ENCODE data around the gene CLCN3.
"Not testable (repeated sequence)": the region's sequence is repeated elsewhere in the genome, so short reads cannot be mapped to it uniquely, and the experiment has no call there.

Gene CLCN3

DNA sequence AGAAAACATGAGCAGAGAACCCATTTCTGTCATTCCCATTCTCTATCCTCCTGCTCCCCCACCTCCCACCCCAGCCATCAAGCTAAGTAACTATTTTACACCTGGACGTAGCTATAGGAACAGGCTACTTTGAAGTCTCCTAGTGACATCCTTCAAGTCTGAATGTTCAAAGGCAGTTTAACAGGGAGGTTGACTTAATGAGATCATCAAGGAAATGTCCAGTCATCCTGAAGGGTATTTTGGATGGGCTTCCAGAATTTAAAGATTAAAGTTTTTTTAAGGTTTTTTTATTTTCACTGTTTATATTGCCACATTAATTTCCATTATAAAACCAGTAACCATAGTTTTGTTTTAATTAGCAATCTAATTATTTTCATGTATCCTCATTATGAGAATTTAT is 96.3 kb downstream of the CLCN3 start:
- DNase-seq = no peak

DNA sequence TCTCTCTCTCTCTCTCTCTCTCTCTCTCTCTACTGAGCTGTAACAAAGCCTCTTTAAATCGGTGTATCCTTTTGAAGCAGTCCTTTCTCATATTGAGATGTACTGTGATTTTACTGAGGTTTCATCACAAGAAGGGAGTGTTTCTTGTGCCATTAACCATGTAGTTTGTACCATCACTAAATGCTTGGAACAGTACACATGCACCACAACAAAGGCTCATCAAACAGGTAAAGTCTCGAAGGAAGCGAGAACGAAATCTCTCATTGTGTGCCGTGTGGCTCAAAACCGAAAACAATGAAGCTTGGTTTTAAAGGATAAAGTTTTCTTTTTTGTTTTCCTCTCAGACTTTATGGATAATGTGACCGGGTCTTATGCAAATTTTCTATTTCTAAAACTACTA is 100.2 kb downstream of the CLCN3 start:
- DNase-seq = no peak

DNA sequence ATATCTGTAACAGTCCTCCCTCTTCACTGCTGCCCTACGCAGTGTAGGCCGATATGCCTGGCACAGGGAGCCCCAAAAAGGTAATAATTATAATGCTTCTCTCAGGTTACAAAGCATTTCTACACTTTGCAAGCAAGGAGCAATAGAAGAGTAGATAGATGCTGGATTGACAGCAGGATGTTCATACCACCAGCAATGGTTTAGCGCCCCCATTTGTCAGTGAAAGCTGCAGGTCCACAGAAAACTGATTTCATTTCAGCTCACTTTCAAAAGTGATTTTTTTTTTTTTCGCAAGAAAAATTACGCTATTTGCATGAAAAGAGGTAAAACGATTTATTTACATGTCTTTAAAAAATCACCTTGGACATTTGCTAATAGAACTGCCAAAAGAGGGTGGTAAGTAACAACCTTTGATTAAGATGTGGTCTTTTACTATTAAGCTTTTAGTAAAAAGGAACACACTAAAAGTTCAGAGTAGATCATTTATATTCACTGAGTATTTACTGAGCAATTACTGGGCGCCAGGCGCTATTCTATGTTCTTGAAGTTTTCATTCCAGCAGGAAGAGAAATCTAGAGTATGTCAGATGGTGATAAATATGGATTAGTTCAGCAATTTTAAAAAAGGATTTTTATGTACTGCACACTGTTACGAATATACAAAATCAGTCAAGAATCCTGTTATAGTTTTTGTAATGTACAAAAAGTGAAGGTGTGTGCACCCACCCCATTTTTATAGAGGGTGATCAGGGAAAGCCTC is 103.0 kb downstream of the CLCN3 start:
- no peak for DNase-seq

DNA sequence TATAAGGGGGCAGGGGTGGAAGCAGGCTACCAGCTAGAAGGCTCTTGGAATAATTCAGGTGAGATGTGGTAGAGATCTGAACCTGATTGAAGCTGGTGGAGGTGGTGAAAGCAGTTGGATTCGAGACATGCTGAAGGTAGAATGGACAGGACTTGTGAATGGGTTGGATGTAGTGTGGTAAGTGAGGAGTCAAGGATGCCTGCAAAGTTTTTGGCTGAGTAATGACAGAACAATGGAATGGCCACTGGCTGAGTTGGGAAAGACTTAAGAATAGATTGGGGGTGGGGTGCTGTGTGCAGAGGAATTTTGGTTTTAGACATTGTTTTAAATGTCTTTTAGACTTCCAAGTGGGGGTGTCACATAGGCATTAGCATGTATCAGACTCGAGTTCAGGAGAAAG is 103.9 kb downstream of the CLCN3 start:
- DNase-seq = no peak

DNA sequence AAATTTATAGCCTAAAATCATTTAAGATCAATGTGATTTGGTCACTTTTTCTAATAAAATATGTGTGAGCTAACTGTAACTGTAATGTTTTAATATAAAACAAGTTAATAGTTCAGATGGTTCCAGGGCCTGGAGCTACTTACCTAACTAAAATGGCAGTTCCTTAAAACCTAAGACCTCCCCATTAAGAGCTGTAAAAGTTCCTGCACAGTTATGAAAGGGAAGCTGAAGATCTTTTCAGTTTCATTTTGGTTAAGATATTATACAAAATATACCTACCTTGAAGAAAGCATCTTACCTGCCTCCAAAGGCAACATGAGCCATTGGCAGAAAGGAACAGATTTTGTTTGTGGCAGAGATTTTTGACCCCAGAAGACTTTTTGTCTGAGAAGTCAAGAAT is 107.2 kb downstream of the CLCN3 start:
- DNase-seq = no peak

DNA sequence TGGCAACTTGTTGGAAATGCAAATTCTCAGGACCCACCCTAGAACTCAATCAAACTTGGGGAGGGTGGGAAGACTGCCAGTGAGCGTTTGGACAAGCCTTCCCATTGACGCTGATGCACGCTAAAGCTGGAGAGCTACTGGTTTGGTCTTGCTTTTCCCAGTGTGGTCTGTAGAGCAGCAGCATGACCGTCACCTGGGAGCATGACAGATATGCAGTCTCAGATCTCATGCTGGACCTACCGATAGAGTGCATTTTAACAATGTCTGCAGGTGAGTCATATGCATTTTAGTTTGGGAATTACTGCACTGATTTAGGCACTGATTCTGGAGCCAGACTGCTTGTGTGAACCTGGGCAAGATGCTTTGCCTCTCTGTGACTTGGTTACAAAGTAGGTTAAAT is 110.2 kb downstream of the CLCN3 start:
- no peak for DNase-seq

DNA sequence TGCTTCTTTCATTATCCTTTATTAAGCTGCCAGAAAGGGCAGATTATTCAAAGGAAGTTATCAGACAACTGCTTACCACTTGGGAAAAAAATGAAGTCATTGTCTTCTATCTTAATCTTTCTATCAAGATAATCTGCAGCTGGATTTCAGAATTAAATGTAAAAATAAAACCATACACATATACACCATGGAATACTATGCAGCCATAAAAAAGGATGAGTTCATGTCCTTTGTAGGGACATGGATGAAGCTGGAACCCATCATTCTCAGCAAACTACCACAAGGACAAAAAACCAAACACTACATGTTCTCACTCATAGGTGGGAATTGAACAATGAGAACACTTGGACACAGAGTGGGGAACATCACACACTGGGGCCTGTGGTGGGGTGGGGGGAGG is 118.2 kb downstream of the CLCN3 start:
- not testable (repeated sequence) for DNase-seq

DNA sequence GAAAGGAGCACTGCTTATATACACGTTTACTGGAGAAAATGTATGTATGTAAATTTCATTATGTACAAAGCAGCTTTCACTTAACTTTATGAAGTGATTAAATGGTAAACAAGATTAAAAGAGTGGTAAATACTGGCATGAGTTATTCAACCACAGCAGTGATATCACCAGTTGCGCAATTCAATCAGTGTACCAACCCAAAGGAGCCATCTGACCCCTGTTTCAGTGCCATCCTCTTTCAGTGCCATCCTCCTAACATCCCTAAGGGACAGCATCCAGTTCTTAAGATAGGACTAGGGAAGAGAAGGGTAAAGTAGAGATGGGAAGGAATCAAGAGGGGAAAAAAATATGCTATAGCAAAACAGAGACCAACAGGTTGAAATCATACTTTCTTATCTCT is 121.2 kb downstream of the CLCN3 start:
- DNase-seq = no peak

DNA sequence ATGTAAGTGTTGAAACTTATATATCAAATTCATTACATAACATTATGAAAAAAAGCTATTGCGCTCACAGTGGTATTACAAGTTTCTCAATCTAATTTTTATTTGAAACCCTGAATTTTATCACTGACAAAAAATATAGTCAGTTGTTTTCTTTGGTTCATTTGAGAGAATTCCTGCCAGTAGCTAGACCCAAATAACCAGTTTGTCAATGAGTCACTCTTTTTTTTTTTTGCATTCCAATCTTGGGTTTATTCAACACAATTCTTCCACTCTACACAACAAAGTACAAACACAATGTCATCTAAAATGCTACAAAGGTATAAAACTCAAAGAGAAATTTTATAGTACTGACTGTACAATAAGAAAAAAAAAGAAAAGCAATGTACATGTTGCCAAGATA is 124.2 kb downstream of the CLCN3 start:
- no peak for DNase-seq

DNA sequence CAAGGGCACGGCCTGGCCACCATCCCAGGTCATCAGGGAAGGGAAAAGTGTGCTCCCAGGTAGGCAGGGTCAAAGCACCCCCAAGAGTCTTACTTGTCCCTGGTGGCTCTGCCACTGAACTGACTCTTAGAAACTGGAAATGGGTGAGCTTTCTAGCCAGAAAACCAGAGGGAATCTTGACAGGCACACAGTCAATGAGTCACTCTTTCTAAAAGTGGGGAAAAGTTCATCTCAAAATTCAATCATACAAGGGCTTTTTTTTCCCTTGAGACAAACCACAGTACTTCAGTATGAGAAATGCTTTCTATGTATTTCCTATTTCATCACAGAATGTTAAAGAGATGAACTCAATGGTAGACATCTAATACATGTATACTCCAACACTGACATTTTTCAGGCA is 124.9 kb downstream of the CLCN3 start:
- DNase-seq = no peak

DNA sequence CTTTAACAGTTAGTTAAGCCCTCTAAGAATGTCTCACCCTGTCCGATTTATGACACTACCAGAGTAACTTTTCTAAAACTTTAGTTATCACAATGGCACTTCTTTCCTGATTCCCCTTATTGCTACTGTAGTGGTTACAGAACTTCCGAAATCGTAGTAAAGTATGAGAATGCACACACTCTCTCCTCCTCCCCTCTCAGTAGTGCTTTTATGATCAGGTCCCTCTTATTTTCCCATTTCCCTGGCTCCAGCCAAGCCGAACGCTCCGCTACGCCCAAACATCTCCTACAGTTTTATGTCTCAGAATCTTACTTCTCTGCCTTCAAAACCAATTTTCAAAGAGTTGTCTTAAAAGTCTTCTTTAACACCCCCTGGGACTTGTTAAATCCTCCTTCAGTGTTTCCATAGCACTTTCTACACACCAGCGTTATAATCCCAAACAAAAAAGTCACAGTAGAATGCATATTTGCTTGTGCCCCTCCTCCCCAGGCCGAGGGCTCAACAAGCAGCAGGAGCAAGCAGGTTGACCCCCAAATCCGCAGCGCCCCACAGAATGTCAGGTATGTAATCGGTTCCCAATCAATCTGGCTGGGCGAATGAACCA is 136.7 kb downstream of the CLCN3 start:
- peak in 1 of 4 experiments; percentile 14 for DNase-seq

DNA sequence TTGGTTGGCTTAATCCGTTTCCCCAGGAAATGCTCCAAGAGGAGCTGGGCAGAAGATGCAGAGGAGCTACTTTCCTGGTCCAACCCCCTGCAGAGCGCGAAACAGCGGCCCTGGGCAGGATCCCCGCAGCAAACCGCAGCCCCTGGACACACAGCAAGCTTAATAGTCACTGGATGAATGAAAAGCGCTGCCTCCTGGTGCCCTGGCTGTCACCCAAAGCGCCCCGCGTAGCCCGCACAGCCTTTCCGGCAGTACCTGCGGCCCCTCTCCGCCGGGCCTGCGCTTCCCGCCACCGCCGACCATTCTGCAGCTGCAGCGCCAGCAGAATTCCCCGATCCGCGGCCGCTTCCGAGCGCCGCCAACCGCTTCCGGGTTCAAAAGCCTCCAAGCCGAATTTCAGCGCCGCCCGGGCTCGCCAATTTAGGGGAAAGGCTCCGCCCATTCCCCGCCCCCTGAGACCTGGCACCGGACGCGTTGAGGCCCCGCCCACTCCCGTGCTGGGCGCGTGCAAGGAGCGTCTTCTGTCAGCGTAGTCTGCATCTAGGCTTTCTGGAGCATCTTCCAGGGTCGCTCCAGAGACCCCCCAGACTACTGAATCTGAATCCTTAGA is 137.3 kb downstream of the CLCN3 start, which contains the start of gene HPF1:
Gene HPF1 (minus strand): TSS at position 370 of the 610 bp plus-strand sequence. CDS start 67 bp downstream, at position 303.
- DNase-seq = peak; percentile 84 to 93 (median 85)

DNA sequence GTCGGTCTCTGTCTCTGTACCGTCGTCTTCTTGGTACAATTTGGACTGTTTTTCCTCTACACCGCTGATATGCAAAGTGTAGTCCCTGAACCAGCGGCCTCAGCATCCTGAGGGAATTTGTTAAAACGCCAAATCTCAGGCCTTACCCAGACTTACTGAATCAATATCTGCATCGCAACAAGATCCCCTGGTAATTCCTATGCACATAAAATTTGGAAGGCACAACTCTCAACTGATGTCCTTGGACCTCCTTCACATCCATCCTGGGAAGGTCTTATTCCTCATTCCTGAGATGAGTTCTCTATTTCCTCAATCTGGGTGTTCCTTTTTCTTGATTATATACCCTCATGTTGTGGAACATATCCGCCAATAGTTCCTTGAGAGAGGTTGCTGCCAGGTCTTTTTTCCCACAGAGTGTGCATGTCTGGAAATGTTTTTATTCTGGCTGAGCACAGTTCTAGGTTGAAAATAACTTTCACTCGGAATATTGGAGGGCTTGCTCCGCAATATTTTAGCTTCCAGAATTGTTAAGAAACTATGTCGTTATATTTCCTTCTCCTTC is 138.1 kb downstream of the CLCN3 start:
- no peak for DNase-seq

DNA sequence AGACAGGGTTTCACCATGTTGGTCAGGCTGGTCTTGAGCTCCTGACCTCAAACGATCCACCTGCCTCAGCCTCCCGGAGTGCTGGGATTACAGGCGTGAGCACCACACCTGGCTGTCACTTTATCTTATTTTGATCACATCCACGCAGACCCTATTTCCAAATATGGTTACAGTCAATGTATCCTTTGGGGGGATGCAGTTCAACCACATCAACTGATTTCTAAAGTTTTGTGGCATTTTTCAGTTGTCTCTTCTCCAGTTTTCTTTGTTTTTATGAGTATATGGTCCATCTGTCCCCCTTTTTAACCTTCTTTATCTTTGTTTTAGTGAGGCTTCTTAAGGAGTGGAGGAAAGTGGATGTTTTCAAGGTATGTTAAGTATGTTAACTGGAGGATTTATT is 141.5 kb downstream of the CLCN3 start:
- DNase-seq = no peak

DNA sequence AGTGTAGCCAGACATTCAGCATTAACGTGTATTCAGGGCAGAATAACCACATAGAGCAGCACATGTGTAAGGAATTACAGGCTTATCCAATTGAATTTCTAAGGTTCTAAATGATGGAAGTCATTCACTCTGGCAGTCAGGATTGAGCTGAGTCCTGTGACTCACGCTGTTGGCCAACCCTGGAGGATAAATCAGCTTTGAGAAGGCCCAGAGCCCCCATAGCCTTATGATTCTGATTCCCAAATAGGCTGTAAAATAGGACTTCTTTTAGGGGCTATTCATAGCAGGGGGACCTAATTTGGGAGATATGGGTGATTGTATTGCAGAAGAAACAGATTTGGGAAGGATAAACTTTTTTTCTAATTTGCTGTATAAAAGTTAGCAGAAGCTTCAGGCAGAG is 145.5 kb downstream of the CLCN3 start:
- DNase-seq = no peak

DNA sequence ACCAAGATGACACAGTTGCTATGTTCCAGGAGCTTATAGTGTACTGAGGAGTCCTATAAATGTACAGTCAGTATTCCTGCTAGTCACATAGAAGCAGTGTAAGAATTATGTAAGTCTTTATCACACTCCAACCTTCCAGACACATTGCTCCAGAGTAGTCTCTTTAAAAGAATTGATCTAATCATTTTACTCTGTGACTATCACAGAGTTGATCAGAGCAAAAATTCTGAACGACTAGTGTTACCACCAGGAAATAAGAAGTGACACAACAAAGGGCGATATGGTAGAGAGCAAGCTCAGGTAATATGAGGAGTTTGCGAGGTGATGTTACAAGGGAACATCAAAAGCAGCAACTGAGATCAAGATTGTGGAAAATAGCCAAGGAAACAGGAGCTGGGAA is 146.4 kb downstream of the CLCN3 start:
- no peak for DNase-seq

DNA sequence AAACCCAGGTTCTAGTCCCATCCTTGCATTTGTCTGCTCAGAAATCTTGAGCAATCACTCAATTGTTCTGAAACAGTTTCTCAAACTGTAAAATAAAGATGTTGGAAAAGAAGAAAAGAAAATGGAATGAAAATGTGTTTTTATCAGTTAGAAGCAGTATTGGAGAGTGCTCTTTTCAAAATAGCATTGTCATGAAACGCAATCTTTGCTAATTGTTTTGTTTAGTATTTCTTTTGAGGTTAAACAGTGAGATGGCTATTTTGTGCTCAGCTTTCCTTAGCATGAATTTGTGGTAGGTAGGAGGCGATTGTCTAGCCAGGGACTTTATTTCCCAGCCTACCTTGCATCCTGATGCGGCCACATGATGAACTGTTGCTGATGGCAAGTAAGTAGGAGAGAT is 148.0 kb downstream of the CLCN3 start:
- no peak for DNase-seq

DNA sequence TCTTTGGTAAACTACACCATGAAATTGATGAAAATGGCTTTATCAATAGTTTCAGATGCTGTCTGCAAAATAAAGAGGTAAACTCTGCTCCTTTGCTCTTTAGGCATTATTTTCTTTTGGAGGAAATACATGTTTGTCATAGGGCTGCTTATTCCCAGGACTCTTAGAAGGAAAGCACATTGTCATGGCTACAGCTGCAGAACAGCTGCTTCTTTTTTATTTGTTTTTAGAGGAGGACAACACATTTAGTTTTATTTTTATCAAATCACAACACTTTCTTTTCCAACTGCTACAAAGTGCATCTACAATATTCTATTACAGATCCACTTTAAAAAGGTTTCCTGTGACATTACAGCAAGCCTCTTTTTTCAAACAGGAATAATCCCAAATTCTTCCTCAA is 150.0 kb downstream of the CLCN3 start:
- DNase-seq = no peak

DNA sequence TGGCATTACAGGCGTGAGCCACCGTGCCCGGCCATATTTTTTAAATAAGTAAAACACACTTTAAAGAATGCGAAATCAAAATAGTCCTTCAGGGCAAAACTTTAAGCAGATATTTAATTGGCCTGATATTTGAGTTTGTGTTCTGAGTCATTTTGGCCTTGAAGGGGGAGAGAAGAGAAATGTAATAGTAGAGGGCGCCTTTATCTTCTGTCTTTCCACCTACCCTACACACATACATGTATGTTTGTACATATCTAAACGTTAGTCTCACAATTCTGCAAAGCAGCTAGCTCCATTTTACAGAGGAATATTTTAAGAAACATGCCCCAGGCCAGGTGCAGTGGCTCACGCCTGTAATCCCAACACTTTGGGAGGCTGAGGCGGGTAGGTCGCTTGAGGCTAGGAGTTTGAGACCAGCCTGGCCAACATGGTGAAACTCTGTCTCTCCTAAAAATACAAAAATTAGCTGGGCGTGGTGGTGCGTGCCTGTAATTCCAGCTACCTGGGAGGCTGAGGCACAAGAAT is 151.2 kb downstream of the CLCN3 start:
- DNase-seq = not testable (repeated sequence)

Measured in activated CD4-positive, CD25-positive, alpha-beta regulatory T cell (primary cell).